ENCODE data around the gene USP20.

The USP20 gene

GRCh38 chr9:129823935-129824601 lies 11.2 kb upstream of the USP20 start, which contains the start of gene TOR1A:
Gene TOR1A (minus strand): TSS chr9:129824136. CDS start chr9:129824085, 51 bp downstream.
- peak; percentile 79 for FAIRE-seq

- FAIRE-seq: no peak
Observed at GRCh38 chr9:129826344-129826743, 8.9 kb upstream of the USP20 start.

DNA sequence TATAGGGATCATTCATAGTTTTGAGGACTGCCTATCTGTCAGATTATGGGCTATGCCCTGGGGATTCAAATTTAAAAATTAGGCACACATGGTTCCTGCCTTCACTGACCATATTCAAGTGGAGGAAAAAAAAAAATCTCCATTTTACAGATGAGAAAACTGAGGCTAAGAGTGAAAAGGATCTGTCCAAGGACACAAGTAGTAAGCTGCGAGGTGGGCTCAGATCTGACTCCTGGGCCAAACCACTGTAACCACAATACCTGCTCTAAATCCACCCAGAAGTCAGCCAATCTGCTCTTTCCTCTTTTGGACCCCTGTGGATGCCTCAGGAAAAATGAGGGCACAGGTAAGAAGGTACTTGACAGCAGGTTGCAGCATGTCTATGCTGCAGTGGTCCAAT lies 8.5 kb upstream of the USP20 start:
- FAIRE-seq: no peak

DNA sequence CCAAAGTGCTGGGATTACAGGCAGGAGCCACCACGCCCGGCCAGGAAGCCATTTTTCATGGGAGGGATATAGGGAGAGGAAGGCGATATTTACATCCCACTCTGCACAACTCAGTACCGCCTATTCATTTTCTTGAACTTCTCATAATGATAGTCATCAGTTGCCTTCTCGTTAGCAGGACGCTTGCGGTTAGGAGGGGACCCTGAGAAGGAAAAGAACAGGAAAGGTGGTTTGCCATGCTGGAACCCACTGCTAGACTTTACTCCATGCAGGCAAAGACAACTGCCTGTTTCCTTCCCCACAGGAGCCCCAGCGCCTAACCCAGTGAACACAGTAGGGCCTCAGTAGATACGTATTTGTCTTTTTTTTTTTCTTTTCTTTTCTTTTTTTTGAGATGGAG lies 7.2 kb upstream of the USP20 start:
- FAIRE-seq: no peak

DNA sequence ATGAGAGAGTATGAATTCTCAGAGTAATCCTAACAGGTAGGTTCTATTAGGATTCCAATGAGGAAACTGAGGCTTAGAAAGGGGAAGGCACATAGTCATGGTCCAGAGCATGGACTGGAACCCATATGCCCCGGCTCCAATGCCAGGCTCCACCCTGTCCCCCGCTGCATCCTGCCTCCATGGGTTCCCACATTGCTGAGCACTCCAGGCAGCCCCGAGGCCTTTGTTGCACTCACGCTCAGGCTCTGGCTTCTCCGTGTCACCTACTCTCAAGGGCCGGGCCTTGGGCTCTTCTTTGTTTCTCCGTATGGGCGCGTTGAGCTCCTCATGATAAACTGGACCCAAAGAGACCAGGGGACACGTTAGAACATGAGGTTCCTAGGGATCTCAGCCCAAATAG lies 6.3 kb upstream of the USP20 start:
- FAIRE-seq: no peak

DNA sequence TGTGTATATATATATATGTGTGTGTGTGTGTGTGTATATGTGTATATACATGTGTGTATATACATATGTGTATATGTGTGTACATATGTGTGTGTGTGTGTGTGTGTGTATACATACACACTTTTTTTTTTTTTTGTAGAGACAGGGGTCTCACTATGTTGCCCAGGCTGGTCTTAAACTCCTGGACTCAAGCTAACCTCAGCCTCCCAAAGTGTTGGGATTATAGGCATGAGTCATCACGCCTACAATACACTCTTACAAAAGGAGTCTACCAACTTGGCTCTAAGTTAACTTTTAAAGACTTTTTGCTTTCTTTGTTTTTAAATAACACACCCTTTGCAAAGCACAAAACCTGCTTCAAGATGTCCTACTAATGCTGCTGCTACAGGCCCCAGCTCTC lies 2.3 kb upstream of the USP20 start:
- FAIRE-seq: no peak

DNA sequence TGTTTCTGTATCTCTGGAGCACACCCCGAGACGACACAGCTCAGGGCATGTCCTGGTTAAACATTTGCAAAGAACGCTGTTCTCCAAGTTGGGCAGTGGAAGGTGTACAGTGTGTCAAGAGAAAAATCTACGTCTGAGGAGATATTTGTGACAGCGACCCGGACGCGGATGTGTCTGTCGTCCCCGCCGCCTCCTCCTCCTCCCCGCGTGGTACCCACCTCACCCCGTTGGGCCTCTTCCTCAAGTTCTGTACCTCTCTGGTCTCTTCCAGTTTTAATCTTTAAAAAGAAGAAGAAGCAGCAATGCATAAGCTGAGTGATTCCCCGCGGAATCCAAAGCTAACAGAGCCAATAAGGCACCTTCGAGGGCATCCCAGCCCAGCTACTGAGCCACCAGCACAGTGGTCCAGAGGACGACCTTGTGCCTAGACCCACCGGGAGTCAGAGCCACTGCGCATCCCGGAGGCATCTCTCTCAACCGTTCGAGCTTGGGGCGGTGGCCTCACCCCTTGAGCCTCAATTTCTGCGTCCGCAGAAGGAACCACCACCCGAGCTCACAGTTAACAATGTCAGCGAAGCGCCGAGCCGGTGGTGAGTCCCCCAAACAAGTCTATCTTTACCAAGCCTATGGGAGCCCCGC lies 650 bp upstream of the USP20 start:
- FAIRE-seq: no peak

DNA sequence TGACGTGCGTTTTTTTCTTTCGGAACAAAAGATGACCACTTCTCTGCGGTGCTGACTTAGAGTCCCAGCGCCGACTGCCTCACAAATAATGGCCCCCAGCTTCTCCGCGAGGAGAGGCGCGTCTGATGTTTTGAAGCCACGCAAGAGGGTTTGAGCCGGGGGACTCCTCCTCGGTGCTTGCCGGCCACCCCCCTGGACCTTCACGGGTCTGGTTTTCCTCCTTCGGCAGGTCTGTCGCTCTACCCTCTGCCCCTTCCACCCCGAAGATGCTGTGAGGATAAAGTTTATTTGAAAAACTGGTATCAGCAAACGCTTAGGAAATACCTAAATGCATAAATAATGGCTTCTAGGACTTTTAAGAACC lies 584 bp downstream of the USP20 start:
- no peak for FAIRE-seq

DNA sequence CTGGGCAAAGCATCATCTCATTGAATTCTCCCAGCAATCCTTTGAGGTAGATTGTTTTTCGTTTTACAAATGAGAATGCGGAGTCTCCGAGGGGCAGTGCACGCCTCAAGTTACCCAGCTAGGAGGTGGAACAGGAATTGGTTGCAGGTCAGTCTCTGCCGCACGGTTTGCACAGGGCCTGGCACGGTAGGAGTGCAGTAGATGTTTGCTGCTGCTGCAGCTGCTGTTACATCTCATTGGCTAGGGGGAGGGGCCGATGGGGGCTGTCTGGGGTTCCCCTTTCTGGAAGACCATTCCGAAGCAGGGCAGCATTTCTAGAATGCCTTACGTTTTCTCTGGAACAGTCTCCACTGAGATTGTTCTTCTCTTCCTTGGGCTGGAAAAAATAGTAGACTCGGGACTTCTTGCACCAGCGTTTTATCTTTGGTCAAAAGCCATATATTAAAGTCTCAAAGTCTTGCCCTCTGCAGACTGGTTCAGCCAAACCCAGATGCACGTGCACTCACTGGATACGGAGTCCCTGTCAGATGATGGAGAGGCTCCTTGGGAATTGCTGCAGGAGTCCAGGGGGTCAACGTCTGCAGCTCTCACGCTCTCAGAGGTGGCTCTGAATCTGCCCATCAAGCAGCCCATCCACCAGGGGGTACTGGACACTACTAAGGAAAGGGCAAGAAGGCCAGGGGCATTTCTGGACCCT lies 1.2 kb downstream of the USP20 start:
- no peak for FAIRE-seq

GRCh38 chr9:129838707-129839259 lies 3.5 kb downstream of the USP20 start:
- FAIRE-seq: no peak

GRCh38 chr9:129839324-129840023 lies 4.2 kb downstream of the USP20 start:
- no peak for FAIRE-seq

GRCh38 chr9:129840034-129840433 lies 4.8 kb downstream of the USP20 start:
- FAIRE-seq: no peak

DNA sequence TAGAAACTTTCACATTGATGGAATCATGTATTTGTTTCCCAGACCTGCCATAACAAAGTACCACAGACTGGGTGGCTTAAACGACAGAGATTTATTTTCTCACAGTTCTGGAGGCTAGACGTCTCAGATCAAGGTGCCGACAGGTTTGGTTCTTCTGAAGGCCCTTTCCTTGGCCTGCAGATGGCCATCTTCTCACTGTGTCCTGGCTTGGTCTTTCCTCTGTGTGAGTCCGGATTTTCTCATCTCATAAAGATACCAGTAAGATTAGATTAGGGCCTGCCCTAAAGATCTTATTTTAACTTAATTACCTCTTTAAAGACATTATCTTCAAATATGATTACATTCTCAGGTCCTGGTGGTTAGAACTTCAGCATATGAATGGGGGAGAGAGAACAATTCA lies 5.8 kb downstream of the USP20 start:
- FAIRE-seq: no peak

DNA sequence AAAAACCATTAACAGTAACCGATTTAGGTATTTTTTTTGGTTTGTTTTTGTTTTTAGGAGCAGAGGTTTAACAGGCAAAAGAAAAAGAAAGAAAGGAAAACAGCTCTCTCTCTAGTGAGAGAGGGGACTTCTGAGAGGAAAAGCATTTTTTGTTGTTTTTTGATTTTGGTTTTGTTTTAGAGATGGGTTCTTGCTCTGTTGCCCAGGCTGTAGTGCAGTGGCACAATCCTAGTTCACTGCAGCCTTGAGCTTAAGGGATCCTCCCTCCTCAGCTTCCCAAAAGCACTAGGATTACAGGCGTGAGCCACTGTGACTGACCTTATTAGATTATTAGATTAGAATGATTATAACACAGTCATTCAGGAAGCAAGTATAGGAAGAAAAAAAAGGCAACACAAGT lies 10.1 kb downstream of the USP20 start:
- FAIRE-seq: no peak

DNA sequence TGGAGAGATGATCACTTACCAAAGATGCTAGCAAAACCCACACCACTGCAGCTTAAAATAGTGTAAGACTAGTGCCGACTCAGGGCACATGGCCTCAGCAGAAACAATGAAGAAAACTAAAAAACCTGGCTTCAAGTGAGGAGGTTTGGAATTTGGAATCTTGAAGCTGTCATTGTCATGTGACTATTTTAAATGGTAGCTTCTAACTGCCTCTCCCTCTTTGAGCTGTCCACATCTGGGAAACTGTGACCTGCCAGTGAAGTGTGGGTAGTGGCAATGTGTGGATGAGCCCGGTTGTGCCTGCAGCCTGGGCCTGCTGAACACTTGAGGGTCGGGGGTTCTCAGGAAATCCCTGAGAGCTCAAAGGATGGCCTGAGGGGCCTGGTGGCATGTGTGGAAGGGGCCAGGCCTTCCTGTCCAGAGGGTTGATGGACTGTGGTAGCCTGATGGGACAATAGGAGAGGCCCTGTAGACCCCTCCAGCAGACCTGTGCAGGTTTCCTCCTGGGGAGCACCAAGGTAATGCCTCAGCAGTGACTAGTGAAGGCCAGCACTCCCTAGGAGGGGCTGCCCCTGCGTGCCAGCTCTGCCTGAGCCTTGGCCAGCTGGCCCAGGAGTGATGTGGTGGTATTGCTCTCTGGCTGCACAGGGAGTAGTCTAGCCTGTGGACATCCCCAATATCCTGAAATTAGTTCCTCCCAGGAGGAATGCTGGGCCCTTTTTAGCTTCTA lies 13.6 kb downstream of the USP20 start:
- FAIRE-seq: no peak

DNA sequence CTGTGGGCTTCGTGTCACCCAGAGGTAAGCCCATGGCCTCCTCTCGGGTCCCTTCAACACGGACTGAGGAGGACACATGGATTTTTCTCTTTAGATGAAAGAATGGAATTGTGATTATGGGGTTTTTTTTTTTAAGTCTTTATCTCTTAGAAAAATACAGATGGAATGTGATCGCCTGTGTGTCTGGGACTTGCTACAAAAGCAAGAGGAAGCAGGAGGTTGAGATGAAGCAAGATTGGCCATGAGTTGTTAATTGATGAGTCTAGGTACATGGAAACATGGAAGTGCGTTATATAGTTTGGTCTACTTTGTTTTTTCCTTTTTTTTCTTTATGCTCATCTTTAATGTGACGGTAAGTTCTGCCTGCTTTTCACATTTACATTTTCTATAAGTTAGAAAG lies 14.6 kb downstream of the USP20 start:
- FAIRE-seq: no peak

- FAIRE-seq: no peak
Observed at GRCh38 chr9:129850821-129851550, 15.7 kb downstream of the USP20 start.

DNA sequence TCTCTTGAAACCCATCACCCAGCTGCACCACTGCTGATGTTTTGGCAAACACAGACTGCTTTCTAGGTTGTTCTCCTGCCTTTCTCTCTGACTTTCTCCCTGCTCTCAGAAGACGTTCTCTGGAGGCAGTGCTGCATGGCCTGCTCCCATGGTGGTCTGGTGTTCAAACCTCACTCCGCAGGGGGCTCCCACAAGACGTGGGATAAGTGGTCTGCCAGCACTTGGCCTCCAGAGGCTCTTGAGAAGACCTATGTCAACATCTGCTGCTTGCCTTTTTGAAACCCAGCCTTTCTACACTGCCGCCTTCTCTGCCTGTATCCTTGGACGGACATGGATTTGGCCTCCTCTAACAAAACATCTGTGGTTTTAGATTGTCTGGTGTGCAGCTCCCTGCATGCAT lies 16.6 kb downstream of the USP20 start:
- no peak for FAIRE-seq

- FAIRE-seq: no peak
Observed at GRCh38 chr9:129852579-129852978, 17.3 kb downstream of the USP20 start.

DNA sequence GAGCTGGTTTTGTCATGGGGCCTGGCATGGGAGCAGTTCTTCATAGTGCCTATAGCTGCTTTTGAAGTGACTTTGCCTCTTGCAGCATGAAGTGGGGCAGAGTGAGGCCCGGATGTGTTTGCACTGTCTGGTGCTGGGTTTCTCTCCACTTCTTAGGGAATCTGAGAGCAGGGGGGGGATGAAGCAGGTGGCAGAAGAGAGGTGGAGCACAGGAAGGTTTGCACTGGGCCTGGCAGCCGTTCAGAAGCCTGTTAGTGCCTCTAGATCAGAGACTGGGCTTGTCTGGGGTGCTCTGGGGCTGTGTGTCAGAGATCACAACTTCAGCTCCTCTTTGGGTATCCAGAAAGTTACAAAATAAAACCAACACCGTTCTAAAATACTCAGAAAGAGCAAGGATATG lies 18.4 kb downstream of the USP20 start:
- FAIRE-seq: no peak

DNA sequence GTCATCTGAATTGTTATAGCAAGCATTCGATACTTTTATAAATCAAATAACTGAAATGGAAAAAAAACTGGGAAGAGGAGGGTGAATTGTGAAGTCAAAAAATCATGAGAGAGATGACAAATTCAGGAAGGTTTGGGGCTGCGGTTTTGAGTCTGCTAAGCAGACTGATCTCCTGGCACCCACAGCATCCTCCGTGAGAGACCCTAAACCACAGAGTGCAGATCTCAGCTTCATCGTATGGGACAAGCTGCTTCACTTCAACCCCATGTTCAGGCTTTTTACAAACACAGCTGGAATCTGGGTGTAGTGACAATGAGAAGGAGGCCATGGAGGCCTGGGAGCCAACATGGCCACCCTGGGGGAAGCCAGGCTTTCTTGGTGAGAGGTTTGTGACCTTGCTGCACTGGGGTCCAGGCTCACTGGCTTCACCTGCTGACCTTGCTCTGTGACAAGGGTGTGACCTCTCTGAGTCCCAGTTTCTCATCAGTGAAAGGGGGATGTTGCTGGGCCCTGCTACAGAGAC lies 19.4 kb downstream of the USP20 start:
- no peak for FAIRE-seq

DNA sequence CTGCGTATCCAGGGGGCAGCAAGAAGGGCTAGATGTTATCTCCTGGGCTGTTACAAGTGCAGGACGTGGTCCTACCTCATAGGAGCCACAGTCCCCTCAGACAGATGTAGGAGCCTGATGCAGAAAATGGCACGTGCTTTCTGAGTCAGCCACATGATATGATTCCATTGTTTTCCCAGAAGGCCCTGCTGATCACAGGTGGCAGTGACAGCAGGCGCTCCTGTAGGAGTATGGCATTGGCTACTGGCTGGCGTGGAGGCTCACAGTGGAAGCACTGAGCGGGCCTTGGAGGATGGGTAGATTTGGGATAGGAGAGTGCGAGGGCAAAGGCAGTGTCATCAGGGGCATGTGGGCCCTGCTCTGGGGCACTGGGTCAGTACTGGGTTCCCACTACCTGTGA lies 21.9 kb downstream of the USP20 start:
- FAIRE-seq: no peak

All from A204.1 (cell line).